LNCAP (cell line): ENCODE results near the gene TRIB2.

ENCODE experiments used
- TF ChIP-seq, protein P1 (sequence below): fragments of 450-650 bp; IDR thresholded peaks from 2 replicates; pipeline ENCODE4 v1.5.1; 2017; ENCODE audit warnings: mild to moderate bottlenecking

TRIB2 gene

DNA sequence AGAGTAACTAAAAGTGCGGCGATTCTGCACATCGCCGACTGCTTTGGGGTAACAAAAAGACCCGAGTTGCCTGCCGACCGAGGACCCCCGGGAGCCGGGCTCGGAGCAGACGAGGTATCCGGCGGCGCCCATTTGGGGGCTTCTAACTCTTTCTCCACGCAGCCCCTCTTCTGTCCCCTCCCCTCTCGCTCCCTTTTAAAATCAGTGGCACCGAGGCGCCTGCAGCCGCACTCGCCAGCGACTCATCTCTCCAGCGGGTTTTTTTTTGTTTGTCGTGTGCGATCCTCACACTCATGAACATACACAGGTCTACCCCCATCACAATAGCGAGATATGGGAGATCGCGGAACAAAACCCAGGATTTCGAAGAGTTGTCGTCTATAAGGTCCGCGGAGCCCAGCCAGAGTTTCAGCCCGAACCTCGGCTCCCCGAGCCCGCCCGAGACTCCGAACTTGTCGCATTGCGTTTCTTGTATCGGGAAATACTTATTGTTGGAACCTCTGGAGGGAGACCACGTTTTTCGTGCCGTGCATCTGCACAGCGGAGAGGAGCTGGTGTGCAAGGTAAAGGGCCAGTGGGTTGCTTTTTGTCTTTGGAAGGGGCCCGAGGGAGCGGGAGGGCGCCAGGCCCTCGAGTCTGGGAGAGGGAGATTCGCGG lies 1.4 kb downstream of the TRIB2 start:
- TF ChIP-seq, protein P1, sequence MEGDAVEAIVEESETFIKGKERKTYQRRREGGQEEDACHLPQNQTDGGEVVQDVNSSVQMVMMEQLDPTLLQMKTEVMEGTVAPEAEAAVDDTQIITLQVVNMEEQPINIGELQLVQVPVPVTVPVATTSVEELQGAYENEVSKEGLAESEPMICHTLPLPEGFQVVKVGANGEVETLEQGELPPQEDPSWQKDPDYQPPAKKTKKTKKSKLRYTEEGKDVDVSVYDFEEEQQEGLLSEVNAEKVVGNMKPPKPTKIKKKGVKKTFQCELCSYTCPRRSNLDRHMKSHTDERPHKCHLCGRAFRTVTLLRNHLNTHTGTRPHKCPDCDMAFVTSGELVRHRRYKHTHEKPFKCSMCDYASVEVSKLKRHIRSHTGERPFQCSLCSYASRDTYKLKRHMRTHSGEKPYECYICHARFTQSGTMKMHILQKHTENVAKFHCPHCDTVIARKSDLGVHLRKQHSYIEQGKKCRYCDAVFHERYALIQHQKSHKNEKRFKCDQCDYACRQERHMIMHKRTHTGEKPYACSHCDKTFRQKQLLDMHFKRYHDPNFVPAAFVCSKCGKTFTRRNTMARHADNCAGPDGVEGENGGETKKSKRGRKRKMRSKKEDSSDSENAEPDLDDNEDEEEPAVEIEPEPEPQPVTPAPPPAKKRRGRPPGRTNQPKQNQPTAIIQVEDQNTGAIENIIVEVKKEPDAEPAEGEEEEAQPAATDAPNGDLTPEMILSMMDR, result no peak

DNA sequence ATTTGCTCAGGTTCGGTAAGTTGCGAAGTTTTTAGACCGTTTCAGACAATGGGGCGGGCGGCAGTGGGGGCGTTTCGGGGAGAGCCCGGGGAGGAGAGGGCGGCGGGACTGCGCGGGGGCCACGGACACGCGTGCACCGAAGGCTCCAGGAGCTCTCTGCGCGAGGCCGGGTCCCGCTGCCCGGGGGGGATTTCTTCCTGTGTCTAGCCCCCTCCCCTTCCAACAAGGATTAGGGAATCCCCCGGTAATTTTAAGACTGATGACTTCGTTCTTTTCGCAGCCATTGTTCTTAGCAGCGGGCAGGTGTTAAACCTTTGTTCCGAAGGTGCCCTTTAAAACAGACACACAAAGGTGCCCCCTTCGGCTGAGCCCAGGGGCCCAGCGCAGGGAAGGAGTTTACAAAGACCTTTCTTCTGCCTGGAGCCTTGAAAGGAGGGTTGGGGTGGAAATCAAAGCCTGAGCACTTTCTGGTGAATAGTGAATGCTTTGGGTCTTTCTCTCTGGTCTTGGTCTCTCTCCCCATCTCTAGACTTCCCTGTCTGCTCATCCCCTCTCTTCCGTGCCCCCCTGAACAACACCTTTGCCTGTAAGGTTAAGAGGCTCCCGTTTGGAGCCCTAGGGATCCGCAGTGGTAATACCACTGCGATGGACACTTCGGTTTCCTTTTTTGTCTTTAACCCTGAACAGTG lies 2.1 kb downstream of the TRIB2 start:
- TF ChIP-seq, protein P1, result no peak

DNA sequence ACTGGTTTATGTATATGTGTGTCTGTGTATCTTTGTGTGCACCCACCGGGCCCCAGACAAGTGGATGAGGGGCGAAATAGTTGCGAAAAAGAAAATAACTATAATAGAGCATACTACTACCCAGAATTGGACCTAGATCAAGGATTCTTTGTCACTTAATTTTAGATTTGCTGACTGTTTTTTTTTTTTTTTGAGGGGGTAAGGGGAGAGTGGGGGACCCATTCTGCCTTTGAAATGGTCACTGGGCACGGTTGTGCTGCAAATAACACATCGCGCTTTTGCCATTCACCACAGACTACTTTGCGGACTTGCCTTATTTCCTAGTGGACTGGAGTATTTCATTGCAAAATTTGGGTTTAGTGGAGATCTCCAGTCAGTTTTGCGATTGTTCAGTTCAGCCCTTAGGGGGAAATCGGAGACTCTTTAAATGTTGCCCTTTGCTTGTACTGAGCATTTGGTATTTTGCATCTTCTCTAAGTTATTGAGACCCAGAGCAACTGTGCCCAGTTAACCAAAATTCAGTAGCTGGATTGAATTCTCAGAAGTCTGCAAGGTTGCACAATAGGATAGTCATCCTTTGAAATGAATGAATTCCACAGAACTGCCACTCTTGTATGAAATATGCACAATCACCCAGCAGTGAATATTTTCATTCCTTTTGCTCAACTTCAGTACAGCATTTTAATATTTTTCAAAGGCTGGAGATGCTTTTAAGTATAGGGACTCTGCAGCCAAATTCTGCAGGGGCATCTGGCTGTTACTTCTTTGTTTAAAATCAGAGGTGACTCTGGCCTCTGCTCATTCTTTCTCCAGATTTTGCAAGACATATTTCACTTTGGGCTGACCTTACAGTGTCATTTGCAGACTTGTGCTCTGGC lies 2.9 kb downstream of the TRIB2 start:
- TF ChIP-seq, protein P1, result no peak

DNA sequence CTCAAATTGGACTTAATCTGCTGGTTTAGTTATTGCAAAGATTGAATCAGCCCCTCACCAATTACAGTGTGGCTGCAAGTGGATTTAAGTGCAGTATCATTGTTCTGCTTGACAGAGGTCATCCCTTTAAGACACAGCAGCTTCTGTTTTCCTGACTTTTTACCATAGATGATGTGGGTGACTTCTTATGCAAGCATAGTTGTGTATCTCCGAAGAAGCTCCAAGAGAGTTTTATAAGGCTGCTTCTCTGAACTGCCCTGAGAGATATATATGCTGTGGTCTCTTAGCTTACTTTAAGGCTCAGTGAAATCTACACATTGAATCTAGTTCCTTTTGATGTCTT lies 3.5 kb downstream of the TRIB2 start:
- TF ChIP-seq, protein P1, result no peak

DNA sequence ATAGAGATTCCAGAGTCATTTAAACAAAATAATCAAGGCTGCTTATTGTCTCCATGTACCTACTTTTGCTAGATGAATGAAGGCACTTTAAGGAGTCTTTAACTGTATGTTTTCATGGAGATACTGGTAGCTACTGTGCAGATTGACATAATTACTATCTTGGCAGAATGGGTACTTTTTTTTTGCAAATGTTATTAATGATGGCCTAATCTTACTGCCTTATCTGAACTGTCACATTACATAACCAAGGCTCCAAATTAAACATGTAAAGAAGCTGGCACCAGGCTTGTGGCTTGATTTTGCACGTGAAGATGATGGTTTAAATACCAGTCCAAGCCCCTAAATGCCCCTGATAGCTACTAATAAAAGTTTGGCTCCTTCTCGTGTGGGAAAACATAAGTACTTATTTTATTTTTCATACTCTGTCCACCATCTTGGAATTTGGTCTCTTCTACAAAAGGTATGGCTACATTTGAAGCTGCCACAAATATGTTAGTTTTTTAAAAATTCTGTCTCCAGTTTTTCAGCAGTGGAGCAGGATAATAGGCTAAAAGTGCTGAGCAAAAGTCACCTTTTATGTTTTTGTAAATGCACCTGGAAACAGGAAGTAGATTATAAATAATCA lies 4.1 kb downstream of the TRIB2 start:
- TF ChIP-seq, protein P1, result no peak

DNA sequence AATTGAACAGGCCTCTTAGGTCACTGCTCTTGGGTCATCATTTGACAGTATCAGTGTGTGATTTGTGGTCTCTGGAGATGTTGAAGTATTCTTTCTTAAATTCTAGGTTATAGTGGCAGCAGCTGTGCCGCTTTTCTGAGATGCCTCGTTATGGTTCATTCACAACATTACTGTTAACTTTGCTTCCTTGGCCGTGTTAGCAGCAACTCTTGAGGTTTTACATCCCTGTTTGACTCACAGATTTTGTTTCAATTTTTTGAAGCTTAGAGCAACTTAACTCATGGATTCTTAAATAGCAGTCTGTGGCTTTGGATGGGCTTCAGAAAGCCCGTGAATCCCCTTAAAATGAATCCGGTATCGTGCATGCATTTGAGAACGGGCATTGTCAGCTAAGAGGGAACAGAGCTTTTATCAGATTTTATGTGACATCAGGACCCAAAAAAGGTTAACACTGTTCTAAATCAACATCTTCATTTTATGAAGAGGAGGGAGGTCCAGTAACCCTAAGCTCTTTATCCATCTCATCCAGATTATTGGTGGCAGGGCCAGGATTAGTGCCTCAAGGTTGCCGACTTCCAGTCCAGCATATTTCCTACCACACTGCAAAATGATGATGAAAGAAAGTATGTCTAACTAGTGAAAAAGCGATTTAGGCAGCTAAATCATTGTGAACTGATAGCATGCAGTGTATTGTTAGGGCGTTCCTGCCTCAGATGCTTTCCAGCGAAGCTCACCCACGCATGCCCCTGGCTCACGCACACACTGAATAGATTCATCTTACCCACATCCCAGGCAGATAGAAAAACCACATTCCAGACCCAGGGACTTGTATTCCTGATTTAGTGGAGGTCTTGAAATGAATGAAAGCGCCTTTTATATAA lies 5.1 kb downstream of the TRIB2 start:
- TF ChIP-seq, protein P1, result no peak
